GM19035 (cell line): ENCODE results near the gene RHOBTB3.
"Not testable (repeated sequence)": the region's sequence is repeated elsewhere in the genome, so short reads cannot be mapped to it uniquely, and the experiment has no call there.

Experiments used
- ATAC-seq: cut with Tn5 transposase; IDR thresholded peaks from one replicate; pipeline ENCODE4 v1.9.1; 2021; ENCODE audit not compliant: unreplicated experiment

The RHOBTB3 gene

GRCh38 chr5:95730730-95731570 lies at the start of gene RHOBTB3:
RHOBTB3 (plus strand) TSS chr5:95731336; CDS start chr5:95731683, 347 bp downstream.
- ATAC-seq: peak; percentile 54

DNA sequence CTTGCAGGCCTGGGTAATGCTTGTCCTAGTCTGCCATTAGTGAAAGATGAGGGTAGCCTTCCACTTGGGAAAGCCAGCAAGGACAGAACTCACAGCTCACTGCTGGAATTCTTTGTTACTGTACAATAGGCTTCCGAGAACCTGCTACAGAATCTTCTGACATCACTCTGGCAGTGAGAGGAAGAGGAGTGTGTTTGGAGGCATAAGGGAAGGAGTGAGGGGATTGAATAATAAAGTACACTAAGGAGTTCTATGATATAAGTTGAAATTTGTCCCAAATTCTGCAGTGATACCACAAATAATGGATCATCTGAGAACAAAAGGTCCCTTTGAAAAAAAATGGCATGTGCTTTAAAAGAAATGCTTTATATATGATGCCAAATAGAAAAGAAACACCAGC lies 48.2 kb upstream of the RHOBTB3 start, which contains the start of gene SPATA9:
TSS of gene SPATA9 (minus strand) at position 101 of the 400 bp plus-strand sequence. CDS start 137 bp downstream, outside the sequence.
- ATAC-seq: no peak

- no peak for ATAC-seq
Observed at GRCh38 chr5:95684361-95684760, 46.8 kb upstream of the RHOBTB3 start.

DNA sequence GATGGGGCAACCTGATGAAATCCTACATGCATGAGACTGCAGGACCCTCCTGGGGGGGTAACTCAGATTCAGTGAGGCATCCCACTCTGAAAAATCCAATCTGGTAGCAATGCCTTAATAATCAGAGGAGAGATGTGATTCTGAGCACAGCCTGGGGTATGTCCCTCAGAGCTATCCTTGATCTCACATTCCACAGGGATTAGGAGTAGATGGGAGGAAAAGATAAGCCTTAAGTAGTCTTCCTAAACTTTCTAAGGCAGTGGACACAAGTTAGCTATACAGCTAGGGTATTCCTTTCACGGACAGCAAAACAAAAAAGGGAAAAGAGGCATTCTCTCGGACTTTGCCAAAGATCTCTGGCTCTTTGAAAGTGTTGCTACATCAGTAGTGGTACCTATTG lies 44.5 kb upstream of the RHOBTB3 start:
- ATAC-seq: no peak

DNA sequence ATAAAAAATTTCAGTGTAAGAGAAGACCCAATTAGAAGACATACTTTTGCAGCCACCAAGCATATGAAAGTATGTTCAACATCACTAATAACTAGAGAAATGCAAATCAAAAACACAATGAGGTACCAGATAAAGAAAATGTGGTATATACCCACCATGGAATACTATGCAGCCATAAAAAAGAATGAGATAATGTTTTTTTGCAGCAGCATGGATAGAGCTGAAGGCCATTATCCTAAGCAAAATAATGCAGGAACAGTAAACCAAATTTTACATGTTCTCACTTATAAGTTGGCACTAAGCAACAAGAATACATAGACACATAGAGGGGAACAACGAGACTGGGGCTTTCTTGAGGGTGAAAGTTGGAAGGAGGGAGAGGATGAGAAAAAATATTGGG lies 41.5 kb upstream of the RHOBTB3 start:
- no peak for ATAC-seq

- no peak for ATAC-seq
Observed at GRCh38 chr5:95690333-95690732, 40.8 kb upstream of the RHOBTB3 start.

DNA sequence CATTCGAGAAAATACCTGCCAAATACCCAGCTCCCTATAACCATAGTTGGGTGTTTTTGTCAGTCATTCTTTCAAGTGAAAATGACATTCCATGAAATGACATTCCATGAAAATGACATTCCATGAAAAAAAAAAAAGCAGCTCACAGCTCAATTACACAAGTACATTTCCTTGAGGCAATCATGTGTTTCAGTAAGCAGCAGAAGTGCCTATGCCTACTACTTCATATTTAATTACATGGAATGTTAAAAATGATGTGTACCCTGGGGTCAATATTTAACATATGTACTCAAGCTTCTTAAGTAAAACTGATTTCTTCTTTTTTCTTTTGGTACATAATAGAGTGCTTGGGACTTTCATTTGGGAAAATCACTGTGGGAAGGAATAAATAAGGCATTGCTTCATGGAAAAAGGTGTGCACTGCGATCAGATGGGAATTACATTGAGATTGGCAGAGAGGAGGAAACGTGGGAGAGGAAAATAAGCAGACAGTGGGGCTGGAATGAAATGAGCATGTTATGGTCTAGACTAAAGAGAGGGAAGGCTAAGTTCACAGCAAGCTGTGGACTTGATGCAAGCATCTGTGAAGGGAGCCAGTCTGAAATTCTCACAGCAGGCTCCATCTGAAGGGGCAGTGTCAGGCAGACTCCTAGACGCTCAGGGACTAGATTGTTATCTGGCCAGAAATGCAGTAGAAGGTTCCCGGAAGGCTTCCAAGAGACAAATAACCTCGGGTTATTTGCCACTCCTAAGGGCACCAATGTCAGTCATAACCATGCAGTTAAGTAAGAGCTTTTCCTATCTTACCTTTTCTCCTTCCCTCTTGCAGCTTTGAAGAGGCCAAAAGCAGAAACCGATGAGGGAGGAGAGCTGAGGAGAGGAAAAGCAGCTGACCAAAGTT lies 33.1 kb upstream of the RHOBTB3 start:
- ATAC-seq: no peak

GRCh38 chr5:95699337-95699736 lies 31.8 kb upstream of the RHOBTB3 start:
- ATAC-seq: no peak

DNA sequence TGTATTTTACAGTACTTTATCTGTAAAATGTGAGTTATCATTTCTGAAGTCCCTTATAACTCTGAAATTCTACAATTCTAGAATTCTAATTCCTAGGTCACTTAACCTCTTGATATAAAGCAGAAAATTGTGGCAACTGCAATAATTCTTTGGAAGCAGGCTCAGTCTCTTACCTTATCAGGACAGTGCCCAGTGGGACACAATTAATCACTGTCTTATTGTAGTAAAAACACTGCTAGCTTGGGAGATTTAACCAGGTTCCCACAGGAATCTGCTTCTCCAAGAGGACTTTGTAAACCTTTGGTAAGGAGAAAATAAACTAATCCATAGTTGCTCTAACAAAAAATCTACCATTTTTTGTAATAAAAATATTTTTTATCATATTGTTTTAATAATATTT lies 30.1 kb upstream of the RHOBTB3 start:
- ATAC-seq: no peak

GRCh38 chr5:95704150-95704549 lies 27.0 kb upstream of the RHOBTB3 start:
- ATAC-seq: no peak

GRCh38 chr5:95706196-95706595 lies 24.9 kb upstream of the RHOBTB3 start:
- ATAC-seq: not testable (repeated sequence)

DNA sequence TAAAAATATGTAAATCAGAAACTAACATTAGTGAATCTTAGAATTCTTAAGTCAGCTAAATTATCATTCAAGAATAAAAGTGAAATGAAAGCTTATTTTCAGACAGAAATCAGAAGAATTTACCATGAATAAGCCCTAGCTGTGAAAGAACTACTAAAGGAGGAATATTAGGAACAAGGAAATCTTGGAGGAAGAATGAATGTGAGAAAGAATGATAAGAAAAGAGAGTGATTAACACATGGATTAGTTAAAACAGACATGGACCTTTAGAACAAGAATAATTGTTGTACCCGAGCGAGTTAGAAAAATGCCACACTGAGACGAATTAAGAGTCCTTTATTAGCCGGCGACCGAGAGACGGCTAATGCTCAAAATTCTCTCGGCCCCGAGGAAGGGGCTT lies 24.1 kb upstream of the RHOBTB3 start:
- ATAC-seq: no peak

DNA sequence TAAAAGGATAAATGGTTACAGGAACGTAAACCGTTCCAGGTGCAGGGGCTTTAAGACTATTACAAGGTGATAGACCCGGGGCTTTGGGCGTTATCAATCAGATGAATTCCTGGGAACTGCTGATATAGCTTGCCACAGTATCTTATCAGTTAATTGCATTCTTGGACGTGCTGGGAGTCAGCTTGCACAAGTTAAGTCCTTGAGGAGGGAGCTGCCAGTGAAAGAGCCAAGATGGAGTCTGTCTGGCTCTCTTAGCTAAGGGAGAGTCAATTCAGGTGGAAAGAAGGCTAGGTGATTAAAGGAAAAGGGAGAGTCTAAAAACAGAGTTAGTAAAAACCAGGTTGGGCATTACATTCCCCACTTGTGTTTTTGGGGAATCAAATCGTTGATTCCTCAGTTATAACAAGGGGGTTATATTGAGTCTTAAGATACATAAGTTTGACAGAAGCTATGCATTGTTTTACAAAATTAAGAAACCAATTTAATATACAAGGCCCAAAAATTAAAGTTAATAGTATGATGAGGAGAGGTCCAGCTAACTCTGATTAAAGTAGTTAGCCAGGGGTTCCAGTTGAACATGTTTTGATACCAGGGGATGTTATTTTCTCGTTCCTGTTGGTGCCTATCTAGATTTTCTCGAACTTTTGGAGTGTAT lies 23.5 kb upstream of the RHOBTB3 start:
- not testable (repeated sequence) for ATAC-seq

DNA sequence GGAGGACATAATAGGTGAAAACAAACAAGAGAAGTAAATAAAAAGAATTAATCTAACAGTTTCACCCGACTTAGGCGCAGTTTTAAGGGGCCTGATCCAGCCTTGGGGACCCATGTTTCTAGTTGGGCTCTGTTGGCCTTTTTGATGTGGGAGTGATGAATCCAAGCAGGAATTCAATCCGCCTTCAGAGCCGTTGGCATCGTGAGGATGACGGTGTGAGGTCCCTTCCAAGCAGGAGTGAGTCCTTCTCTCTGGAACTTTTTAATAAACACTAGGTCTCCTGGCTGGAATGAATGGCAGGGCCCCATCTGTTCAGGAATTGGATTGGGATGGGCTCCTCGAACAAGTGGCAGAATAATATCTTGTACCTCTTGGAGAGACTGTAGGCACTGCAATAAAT lies 22.3 kb upstream of the RHOBTB3 start:
- no peak for ATAC-seq

DNA sequence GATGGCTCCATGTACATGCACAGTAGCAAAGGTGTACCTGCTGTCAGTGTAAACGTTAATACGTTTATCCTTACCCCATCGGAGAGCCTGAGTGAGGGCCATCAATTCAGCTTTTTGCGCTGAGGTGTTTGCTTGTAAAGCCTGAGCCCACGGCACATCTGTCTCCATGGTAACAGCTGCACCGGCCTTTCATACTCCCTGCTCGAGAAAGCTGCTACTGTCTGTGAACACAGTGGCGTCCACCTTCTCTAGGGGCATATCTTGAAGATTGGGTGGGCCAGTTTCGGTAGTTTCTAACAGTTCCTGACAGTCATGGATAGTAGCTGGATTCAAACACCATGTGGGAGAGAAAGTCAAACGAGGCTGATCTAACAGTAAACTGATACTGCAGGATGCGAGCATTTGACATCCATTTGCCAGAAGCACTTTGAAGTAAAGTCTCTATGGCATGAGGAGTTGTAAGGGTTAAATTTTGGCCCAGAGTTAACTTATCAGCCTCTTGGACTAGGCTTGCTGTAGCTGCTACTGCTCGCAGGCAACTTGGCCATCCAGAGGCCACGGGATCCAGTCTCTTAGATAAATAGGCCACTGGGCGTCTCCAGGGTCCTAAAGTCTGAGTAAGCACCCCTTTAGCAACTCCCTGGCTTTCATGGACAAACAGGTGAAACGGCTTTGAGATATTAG lies 21.0 kb upstream of the RHOBTB3 start:
- no peak for ATAC-seq

GRCh38 chr5:95710651-95711500 lies 20.3 kb upstream of the RHOBTB3 start:
- ATAC-seq: not testable (repeated sequence)

DNA sequence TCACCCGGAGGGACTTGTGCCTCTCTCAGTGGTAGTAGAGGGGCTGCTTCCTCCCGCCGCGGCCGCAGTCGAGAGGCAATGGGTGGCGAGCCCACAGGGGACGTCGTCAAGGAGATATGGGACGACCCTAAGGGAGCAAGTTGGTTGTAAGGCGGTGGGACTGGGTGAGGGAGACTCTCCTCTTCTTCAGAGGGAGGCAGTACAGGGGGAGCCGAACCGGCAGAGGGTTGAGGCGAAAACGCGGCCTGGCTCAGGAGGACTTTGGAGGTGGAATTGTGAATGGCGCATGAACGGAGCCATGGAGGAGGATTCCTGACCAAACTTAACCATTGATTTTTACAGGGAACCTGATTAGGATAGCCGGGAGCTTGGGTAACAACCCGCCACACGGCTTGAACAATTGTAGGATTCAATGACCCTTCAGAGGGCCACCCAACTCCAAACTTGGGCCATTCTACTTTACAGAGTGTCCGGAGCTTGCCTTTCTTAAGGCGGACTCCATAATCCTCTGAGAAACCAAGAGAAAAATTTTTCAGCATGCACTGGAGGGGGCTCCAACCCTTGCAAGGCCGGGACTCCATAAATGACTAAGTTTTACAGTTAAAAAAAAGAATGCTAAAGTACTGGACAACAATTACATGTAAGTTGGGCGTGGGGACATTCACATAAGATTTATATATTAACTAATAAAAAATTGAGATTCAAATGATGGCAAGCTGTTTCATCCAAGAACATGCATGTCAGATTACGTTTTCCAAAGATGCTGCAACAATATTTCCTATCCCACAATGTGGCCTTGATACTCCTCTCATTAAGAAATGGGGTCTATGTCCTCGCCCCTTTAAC lies 19.4 kb upstream of the RHOBTB3 start:
- no peak for ATAC-seq

GRCh38 chr5:95712347-95712958 lies 18.7 kb upstream of the RHOBTB3 start:
- ATAC-seq: no peak
